Endothelial cell of hepatic sinusoid (primary cell): Measurements from ENCODE around the gene HSD17B12.

Experiments
- in situ Hi-C: cut with HindIII; loops from 2 replicates; pipeline ENCODE4 v1.10.0; 2017; ENCODE audit warnings: low sequenced_read_pairs

The HSD17B12 gene

GRCh38 chr11:43905813-43906241, 225.3 kb downstream of the HSD17B12 start:
- in situ Hi-C loops = no loop called here
